IMR-90 (cell line): ENCODE data around the gene CD38.

Experiments used
- BHLHE40 ChIP-seq: fragments of 150-350 bp; IDR thresholded peaks from 2 replicates; pipeline ENCODE4 v1.6.1; 2016; ENCODE audit warnings: mild to moderate bottlenecking, low read depth, low read length
- CEBPB ChIP-seq: IDR thresholded peaks from 2 replicates; pipeline ENCODE4 v1.6.1; 2012; ENCODE audit warnings: low read depth, low read length, improper control_type of control experiment
- CHD1 ChIP-seq: IDR thresholded peaks from 2 replicates; pipeline ENCODE4 v1.6.1; 2012; ENCODE audit warnings: low read depth, low read length, improper control_type of control experiment
- CTCF ChIP-seq: conservative IDR thresholded peaks from 2 replicates; pipeline ENCODE4 v1.5.1; 2012; ENCODE audit warnings: mild to moderate bottlenecking, low read depth, low read length, improper control_type of control experiment
- FOS ChIP-seq: fragments of 150-350 bp; IDR thresholded peaks from 2 replicates; pipeline ENCODE4 v1.6.1; 2016; ENCODE audit warnings: low read depth, low read length
- MAFK ChIP-seq: IDR thresholded peaks from 2 replicates; pipeline ENCODE4 v1.6.1; 2012; ENCODE audit warnings: low read depth, low read length, improper control_type of control experiment
- MAZ ChIP-seq: IDR thresholded peaks from 2 replicates; pipeline ENCODE4 v1.6.1; 2012; ENCODE audit warnings: low read depth, mild to moderate bottlenecking, low read length, improper control_type of control experiment, moderate library complexity, borderline replicate concordance
- MXI1 ChIP-seq: IDR thresholded peaks from 2 replicates; pipeline ENCODE4 v1.6.1; 2012; ENCODE audit warnings: low read depth, mild to moderate bottlenecking, low read length, moderate library complexity, borderline replicate concordance
- NFE2L2 ChIP-seq: fragments of 150-350 bp; IDR thresholded peaks from 2 replicates; pipeline ENCODE4 v1.6.1; 2016; ENCODE audit warnings: low read depth, mild to moderate bottlenecking, low read length
- POLR2A ChIP-seq: IDR thresholded peaks from 2 replicates; pipeline ENCODE4 v1.6.1; 2012; ENCODE audit warnings: mild to moderate bottlenecking, low read depth, low read length
- RAD21 ChIP-seq: IDR thresholded peaks from 2 replicates; pipeline ENCODE4 v1.6.1; 2012; ENCODE audit warnings: low read length, improper control_type of control experiment
- RFX5 ChIP-seq: IDR thresholded peaks from 2 replicates; pipeline ENCODE4 v1.8.0; 2012; ENCODE audit warnings: low read depth, mild to moderate bottlenecking, low read length, moderate library complexity
- SMC3 ChIP-seq: fragments of 150-350 bp; IDR thresholded peaks from 2 replicates; pipeline ENCODE4 v1.6.1; 2016; ENCODE audit warnings: low read depth, mild to moderate bottlenecking, antibody characterized with exemption, low read length, moderate library complexity
- USF2 ChIP-seq: fragments of 150-350 bp; IDR thresholded peaks from 2 replicates; pipeline ENCODE4 v1.6.1; 2017; ENCODE audit warnings: mild to moderate bottlenecking, antibody characterized with exemption, low read length, low read depth

GRCh38 chr4:15885422-15885821 lies 107.3 kb downstream of the CD38 start:
- TF ChIP-seq CTCF = no peak
- no peak for TF ChIP-seq POLR2A
- peak; percentile 73 for TF ChIP-seq CEBPB
- no peak for TF ChIP-seq BHLHE40
- no peak for TF ChIP-seq MXI1
- TF ChIP-seq FOS = no peak
- no peak for TF ChIP-seq MAFK
- TF ChIP-seq USF2 = no peak
- TF ChIP-seq RFX5 = no peak
- TF ChIP-seq SMC3 = no peak
- TF ChIP-seq CHD1 = no peak
- TF ChIP-seq MAZ = no peak
- TF ChIP-seq RAD21 = no peak
- TF ChIP-seq NFE2L2 = no peak
